HepG2 (cell line): ENCODE data around the gene ADAMTSL4.

Experiments used
- EZH2 ChIP-seq: conservative IDR thresholded peaks from 2 replicates; pipeline ENCODE4 v1.6.1; 2012; ENCODE audit warnings: mild to moderate bottlenecking, low read depth, low read length, moderate library complexity
- MTF1 ChIP-seq: sonication (generic); formaldehyde crosslinking; IDR thresholded peaks from 2 replicates; pipeline ENCODE4 v1.5.0; 2020; ENCODE audit warnings: missing genetic modification reagents
- NFE2L1 ChIP-seq: sonication (generic); formaldehyde crosslinking; IDR thresholded peaks from 2 replicates; pipeline ENCODE4 v1.4.0; 2020; ENCODE audit warnings: missing genetic modification reagents, mild to moderate bottlenecking, borderline replicate concordance
- SMARCC2 ChIP-seq: fragments of 450-650 bp; IDR thresholded peaks from 2 replicates; pipeline ENCODE4 v1.6.1; 2017; ENCODE audit warnings: antibody characterized with exemption, mild to moderate bottlenecking
- ZNF292 ChIP-seq: sonication (generic); formaldehyde crosslinking; IDR thresholded peaks from 2 replicates; pipeline ENCODE4 v1.8.1; 2022; ENCODE audit warnings: mild to moderate bottlenecking, low read depth, missing genetic modification reagents, borderline replicate concordance
- ZNF713 ChIP-seq: sonication (generic); formaldehyde crosslinking; IDR thresholded peaks from 2 replicates; pipeline ENCODE4 v1.4.0; 2020; ENCODE audit warnings: mild to moderate bottlenecking, missing genetic modification reagents
- TF ChIP-seq, protein P1 (sequence below): sonication (generic); formaldehyde crosslinking; IDR thresholded peaks from 2 replicates; pipeline ENCODE4 v1.5.0; 2020; ENCODE audit warnings: mild to moderate bottlenecking, missing genetic modification reagents, moderate library complexity
- TF ChIP-seq, protein P2 (sequence below): sonication (generic); formaldehyde crosslinking; IDR thresholded peaks from 2 replicates; pipeline ENCODE4 v1.4.0; 2020; ENCODE audit warnings: missing genetic modification reagents

DNA sequence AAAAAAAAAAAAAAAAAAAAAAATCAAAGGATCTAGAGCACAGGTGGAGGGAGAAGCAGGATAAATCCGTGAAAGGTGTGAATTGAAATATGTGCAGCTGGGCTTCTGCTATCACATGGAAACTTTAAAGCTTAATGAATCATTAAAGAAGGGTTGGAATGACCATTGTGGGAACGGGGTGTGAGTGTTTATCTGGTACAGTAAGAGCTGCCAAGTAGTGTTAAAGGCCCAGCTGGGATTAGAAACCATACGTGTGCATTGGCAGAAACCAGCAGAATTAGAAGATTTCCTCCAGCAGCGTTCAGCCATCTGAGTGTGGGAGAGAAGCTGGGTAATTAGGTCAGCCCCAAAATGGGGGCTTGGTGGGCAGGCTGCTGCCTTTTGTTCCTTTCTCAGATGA is 20.2 kb upstream of the ADAMTSL4 start:
- no peak for TF ChIP-seq NFE2L1 (CRISPR knock-in tag)
- TF ChIP-seq, protein P1, sequence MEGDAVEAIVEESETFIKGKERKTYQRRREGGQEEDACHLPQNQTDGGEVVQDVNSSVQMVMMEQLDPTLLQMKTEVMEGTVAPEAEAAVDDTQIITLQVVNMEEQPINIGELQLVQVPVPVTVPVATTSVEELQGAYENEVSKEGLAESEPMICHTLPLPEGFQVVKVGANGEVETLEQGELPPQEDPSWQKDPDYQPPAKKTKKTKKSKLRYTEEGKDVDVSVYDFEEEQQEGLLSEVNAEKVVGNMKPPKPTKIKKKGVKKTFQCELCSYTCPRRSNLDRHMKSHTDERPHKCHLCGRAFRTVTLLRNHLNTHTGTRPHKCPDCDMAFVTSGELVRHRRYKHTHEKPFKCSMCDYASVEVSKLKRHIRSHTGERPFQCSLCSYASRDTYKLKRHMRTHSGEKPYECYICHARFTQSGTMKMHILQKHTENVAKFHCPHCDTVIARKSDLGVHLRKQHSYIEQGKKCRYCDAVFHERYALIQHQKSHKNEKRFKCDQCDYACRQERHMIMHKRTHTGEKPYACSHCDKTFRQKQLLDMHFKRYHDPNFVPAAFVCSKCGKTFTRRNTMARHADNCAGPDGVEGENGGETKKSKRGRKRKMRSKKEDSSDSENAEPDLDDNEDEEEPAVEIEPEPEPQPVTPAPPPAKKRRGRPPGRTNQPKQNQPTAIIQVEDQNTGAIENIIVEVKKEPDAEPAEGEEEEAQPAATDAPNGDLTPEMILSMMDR (CRISPR knock-in tag), result no peak
- TF ChIP-seq ZNF292 (CRISPR knock-in tag), result no peak
- TF ChIP-seq, protein P2, sequence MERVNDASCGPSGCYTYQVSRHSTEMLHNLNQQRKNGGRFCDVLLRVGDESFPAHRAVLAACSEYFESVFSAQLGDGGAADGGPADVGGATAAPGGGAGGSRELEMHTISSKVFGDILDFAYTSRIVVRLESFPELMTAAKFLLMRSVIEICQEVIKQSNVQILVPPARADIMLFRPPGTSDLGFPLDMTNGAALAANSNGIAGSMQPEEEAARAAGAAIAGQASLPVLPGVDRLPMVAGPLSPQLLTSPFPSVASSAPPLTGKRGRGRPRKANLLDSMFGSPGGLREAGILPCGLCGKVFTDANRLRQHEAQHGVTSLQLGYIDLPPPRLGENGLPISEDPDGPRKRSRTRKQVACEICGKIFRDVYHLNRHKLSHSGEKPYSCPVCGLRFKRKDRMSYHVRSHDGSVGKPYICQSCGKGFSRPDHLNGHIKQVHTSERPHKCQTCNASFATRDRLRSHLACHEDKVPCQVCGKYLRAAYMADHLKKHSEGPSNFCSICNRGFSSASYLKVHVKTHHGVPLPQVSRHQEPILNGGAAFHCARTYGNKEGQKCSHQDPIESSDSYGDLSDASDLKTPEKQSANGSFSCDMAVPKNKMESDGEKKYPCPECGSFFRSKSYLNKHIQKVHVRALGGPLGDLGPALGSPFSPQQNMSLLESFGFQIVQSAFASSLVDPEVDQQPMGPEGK (CRISPR knock-in tag), result no peak
- TF ChIP-seq EZH2, result no peak
- no peak for TF ChIP-seq SMARCC2
- no peak for TF ChIP-seq MTF1 (CRISPR knock-in tag)
- TF ChIP-seq ZNF713 (CRISPR knock-in tag), result no peak
